Superior temporal gyrus (tissue), 1 donor: Measurements from ENCODE around the gene PTPRM.
"Not testable (repeated sequence)": the region's sequence is repeated elsewhere in the genome, so short reads cannot be mapped to it uniquely, and the experiment has no call there.

Experiments
- DNase-seq: peaks from one replicate; pipeline ENCODE4 v3.0.0-alpha.2; 2016; ENCODE audit errors: extremely low spot score

The PTPRM gene

DNA sequence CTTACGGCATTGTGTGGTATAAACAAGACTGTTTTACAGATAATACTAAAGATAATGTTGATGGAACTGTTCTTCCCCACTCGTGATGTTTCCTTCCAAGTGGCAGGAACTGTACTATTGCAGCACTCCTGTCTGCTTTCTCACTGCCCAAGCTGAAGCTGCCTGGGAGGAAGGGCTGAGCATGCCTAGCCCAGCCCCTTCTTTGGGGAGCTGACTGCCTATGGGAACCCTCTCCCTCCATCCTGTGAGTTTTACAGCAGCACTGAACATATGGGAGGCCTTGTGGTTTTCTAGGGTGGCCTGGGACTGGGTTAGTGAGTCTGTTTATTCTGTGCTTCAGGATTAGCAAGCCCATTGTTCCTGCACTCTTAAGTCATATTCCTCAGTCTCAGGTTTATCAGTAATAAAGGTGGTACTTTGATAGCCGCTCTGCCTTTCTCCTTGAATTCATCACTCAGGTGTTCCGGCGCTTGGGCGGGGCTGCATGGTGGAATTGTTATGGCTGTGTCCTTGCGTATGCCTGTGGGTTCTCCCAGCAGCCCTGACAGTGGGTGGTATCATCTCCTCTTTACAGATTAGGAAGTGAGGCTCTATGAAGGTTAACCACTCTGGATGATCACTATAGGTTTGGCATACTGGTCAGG is 379.7 kb downstream of the PTPRM start:
- DNase-seq, result peak; percentile 75

DNA sequence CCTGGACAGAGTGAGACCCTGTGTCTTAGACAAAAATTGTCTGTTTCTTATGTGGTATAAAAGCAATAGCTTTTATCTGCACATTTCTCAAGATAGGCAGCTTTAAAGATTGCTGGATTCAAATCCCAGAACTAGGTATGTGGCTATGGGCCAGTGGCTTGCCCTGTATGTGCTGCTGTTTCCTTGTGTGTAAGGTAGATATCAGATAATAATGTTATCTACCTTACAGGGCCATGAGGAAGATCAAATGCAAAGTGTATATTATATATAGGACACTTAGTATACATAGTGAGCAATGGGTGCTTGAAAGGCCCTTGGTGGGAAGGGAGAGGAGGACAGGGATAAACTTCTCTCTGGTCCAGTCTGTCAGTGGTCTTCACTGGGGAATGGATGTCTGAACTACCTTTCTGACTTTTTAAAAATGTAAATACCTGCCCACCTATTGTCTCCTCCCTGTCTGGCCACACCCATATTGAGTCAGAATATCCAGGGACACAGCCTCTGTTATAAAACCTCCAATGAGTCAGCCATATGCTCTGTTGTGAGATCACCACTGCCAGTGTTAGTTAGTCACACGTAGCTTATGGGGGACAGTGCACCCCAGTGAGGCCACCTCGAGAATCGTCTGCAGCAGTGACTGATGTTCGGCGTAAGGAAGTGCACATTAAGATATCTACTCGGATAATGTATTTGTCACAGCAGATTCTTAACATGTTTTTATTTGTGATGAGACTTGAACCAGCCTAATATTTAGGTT is 383.4 kb downstream of the PTPRM start:
- DNase-seq, result no peak

DNA sequence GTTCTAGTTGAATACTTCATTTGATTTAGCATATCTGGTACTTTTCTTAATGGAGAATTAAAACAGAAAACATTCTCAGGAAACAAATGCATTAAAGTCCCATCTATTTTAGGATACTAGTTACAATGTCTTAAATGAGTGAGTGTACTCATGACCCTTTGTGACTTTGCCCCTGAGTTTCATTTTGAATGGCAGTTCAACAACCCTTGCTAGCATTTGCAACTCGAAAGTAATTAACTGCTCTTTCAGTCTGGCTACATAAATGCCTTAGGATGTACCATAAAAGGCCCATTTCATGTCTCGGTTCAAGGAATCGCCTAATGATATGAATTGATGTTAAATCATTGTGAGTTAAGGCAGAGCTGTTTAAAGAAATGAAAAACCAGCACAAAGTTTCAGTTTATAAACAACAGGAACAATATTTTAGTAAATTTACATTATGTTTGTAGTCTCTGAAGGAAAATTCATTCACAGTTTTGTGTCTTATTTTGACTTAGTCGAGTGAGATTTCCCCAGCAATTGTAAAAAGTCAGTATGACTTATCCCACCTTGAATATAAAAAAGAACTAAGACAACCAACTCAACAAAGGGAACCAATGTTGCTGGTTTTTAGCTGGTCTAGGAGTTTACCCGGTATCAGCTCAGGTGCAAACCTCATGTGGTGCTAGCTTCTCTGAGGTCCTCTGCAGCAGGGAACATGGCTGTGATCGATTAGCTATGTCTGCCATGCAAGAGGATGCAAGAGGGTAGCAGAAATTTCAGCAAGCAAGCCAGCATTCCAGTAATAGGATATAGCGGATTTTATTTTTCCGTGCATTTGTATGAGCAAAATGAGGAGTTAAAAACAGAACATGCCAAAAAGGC is 386.2 kb downstream of the PTPRM start:
- DNase-seq, result no peak

DNA sequence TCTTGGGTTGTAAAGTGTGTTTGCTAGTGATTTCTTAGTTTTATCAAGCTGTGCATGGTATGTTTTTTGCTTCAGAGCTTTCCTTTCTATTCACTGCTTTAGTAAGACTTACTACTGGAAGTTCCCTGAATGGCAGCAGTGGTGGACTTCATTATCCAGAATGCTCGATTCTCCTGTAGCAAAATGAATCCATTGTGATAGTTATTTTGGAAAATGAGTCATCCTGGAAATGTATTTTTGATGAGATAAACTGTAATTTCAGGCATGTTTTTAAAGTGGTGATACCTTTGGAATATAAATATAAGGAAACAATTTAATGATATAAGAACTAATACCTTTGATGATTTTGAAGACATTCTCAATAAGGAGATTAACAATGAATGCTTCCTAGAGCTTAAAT is 387.1 kb downstream of the PTPRM start:
- DNase-seq, result no peak

DNA sequence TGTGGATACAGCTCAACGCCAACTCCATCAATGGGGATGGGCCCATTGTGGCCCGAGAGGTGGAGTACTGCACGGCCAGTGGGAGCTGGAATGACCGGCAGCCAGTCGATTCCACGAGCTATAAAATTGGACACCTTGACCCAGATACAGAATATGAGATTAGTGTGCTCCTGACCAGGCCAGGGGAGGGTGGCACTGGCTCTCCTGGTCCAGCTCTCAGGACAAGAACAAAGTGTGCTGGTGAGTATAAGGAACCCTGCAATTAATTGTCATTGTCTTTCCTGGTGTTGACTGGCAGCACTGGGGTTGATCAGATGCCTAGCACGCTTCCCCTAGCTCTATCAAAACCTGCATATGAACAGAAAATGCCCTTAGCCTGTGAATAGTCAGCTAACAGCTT is 388.1 kb downstream of the PTPRM start:
- no peak for DNase-seq

DNA sequence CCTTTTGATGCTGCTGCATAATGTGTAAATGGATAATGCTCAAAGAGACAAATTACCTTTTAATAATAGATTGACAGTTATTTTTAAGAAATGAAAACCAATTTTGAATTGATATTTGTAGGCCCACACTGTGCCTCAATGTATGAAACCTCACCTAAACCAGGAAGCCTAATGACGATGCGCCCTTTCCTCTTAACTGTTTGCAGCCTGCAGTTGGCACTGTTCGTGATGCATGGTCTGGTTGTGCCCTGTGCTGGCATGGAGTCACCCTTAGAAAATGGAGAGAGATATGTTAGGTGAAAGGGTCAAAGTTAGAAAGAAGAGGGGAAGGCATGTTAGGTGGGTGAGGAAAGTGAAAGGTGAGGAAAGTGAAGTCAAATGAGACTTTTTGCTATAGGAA is 390.2 kb downstream of the PTPRM start:
- no peak for DNase-seq

DNA sequence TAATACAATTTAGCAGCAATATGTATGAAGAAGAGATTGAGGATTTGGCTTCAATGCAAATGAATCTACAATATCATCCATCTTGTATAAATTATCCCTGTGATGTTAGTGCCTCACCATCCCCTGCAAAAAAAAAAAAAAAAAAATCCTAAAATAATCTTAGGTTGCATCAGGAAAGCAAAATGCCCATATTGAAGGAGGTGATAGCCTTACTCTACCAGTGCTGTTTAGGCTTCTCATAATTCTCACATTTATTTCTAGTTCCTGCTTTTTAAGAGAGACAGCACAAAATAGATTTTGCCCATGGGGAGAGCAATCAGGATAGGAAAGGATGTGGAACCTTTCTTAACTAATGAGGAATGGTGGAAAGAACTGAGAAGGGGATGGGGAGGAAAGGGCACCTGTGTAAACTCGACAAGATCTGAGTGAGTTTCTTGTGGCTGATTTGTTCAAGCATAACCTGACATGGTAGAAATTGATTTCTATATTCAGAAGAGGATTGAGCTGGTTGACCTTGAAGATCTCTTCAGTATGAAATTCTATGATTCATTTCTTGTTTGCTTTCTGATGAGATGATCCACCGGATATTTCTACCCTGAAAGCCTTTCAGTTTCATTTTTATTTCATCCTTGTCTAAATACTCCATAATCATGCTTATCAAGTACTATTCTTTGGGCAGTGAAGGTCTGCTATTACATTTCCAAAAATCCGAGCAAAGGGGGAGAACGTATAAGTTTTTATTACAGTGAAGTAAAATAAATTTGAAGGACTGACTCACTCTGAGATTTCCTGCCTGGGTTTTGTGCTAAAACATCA is 391.2 kb downstream of the PTPRM start:
- DNase-seq, result no peak

DNA sequence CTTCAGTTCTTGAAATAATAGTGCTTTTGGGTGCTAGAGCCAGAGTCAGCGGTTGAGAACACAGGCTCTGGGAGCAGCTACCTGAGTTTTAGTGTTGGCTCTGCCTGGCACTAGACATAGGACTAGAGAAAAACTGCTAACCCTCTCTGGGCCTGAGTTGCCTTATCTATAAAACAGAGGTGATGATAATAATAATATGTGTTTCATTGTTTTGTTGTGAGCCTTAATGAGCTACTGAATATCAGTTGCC is 391.7 kb downstream of the PTPRM start:
- no peak for DNase-seq

DNA sequence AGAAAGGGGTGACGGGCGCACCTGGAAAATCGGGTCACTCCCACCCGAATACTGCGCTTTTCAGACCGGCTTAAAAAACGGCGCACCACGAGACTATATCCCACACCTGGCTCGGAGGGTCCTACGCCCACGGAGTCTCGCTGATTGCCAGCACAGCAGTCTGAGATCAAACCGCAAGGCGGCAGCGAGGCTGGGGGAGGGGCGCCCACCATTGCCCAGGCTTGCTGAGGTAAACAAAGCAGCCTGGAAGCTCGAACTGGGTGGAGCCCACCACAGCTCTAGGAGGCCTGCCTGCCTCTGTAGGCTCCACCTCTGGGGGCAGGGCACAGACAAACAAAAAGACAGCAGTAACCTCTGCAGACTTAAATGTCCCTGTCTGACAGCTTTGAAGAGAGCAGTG is 399.6 kb downstream of the PTPRM start:
- DNase-seq, result not testable (repeated sequence)

DNA sequence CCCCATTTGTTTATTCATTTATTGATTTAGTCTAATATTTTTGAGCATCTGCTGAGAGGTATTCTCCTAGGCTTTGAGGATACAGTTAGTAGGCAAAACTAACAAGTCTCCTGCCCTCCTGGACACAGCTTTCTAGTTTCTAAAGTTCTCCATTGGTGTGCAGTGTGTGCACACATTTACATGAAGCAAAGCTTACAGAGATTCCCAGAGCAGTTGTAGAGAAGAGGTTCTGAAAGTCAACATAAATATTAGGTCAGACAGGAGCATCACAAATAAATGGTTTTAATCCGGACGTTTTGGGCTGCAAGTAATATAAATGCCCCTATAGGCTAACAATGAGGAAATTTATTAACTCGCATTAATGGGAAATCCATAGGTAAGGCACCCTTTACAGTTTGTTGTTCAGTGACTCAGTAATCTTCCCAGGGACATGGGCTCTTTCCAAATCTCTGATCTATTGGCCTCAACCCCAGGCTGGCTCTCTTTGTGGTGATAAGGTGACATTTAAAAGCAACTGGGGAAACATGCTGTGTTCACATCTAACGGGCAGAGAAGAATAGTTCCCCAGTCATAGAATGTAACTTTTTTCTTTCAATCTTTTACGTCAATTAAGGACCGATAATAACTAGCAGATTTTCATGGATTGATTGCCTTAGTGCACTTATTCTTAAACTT is 407.2 kb downstream of the PTPRM start:
- DNase-seq, result no peak

DNA sequence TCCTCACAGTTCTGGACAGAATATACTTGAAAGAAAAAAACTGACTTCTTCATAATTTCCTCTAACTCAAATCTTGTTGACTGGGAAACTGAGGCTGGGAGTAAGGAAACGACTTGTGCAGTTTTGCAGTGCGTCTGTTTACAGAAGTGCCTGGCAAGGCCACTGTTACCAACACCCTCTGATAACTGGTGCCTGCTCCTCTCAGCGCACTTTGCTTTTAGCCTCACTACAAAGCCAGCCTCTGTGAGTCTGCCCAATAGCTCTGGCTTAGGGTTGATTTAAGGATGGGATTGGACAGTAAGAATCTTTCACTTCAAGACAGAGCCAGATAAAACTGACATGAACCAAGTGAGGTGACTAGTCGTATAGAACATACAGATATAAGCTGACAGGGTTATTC is 410.8 kb downstream of the PTPRM start:
- no peak for DNase-seq

DNA sequence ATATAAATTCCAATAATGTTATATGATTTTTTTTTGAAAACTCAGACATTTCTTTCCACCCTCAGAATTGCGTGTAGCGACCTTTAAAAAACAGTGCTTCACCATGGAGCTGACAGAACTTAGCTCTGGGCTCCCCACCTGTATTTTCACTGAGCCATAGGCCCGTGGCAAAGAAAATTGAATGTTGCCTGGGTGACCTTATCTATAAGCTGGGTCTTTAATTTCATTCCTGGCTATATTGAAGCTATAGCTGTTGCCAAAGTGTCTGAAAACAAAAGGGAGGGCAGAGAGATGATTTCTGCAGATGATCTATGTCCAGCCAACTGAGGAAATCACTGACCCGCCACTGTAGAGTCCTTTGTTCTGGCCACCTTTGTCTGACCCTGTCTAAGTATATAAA is 411.7 kb downstream of the PTPRM start:
- no peak for DNase-seq

DNA sequence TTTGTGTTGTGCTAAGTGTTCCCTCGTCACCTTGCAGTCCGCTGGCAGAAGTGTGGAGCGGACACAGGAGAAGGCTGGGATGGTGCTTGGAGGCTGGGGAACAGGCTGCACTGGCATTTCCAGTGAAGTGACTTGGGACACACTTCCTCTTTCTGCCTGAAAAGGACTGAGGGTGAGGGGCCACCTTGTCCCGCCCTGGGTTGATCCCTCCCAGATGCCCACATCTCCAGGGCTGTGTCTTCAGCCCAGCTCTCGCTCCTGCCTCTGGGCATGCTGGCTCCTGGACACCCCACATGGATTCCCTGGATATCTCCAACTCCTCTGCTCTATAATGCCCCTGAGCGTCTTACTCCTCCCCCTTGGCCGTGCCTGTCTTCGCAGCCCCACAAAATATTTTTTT is 412.6 kb downstream of the PTPRM start:
- no peak for DNase-seq

DNA sequence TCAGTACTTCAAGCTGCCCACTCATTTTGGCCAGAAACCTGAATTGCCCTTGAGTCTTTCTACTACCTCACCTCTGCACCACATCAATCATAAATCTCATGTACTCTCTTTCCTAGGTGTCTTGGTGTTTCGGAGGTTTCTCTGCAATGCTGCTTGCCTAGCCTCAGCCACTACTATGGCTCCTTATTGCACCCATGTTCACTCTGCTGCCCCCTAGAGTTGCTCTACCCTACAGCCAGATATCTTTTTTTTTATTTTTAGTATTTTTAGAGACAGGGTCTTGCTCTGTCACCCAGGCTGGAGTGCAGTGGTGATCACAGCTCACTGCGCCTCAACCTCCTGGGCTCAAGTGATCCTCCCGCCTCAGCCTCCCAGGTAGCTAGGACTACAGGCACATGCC is 413.0 kb downstream of the PTPRM start:
- DNase-seq, result no peak

DNA sequence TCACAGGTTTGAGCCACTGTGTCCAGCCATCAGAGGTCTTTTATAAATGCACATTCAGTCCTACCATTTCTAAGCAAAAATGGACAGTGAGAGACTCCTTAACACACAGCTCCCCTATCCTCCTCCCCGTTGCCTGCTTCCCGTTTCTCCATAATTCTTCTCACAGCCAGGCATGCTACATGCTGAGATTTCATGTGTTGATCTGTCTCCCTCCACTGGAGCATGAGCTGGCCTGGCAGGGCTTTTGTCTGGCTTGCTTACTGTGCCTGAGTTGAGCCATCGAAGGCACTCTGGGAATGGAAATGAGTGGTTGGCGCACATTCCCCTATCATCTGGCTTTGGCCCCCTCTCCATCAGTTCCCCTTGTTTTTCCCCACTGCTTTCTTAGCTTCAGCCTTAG is 413.5 kb downstream of the PTPRM start:
- DNase-seq, result no peak

DNA sequence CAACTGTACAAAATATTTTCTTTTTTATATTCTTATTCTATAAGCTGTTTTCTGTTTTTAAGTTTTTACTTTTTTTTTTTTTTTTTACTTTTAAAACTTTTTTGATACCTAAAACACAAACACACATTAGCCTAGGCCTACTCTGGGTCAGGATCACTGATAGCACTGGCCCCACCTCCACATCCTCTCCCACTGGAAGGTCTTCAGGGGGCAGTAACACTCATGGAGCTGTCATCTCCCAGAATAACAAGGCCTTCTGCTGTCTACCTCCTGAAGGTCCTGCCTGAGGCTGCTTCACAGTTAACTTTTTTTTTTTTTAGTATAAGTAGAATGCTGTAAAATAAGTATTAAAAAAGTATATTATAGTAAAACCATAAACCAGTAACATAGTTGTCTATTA is 415.1 kb downstream of the PTPRM start:
- DNase-seq, result no peak

DNA sequence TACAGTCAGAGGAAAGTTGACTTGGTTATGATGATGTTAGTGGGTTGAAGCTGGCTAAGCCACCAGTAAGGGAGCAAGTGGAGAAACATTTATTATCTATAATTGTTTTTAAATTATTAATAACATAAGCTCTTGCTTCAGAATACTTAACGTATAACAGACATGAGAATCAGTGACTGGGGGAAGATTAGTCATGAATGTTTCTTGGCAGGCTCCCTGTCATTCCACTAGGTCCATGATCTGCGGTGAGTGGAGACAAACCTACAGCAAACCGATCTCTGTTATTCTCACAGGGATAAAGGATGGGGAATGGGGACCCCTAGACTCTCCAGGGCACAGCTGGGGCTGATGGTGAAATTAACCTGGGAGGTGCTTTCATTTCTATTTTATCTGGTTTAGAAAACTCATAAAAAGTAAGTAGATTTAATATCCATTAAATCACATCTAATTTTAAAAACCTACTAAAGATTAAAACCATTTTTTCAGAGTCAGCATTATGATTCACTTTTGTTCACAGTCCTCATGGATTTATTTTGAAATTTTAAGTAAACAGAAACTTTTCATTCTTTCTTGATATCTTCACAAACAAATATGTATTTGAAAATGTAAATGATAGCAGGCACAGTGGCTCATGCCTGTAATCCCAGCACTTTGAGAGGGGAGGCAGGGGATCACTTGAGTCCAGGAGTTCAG is 420.3 kb downstream of the PTPRM start:
- DNase-seq, result no peak

DNA sequence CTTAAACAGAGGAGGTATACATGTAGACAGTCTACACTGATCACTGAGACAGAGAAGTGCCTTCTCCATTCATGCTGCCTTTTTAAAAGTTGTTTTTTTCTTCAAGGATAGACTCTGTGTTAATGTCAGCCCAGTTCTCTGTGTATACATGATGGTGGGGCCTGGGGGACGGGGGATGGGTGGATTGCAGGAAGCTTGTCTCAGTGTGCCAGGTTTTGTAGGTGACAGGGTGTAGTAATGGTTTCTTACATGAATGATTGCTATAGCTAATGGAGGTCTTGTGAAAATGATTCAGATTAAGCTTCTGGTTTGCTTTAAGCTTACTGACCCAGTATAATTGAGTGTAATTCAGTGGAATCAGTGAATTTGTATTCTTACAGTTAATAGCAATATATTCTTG is 423.6 kb downstream of the PTPRM start:
- DNase-seq, result no peak

DNA sequence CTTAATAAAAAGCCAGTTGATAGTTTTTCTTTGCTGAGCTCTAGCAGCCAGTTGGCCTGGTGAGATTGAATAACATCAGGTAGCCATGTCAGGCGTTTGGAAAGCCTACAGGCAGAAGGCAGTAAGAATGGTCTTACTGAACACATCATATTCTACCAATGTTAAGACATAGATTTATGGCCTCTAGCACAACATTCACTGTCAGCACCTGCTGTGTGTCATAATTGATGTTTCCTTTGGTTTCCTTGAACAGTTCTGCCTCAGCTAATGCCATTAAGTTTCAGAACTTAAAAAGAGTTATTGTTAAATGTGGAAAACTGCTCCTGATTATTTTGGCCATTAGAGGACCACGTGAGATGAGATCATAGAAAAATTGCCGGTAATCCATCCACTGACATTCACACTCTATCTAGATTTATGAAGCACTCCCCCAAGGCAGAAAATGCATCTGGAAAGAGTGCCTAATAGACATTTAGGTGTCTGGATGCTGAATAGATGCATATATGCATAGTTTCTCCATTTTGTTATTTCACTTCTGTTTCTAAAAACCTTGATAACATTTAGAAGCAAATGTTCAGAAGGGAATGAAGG is 434.7 kb downstream of the PTPRM start:
- no peak for DNase-seq

DNA sequence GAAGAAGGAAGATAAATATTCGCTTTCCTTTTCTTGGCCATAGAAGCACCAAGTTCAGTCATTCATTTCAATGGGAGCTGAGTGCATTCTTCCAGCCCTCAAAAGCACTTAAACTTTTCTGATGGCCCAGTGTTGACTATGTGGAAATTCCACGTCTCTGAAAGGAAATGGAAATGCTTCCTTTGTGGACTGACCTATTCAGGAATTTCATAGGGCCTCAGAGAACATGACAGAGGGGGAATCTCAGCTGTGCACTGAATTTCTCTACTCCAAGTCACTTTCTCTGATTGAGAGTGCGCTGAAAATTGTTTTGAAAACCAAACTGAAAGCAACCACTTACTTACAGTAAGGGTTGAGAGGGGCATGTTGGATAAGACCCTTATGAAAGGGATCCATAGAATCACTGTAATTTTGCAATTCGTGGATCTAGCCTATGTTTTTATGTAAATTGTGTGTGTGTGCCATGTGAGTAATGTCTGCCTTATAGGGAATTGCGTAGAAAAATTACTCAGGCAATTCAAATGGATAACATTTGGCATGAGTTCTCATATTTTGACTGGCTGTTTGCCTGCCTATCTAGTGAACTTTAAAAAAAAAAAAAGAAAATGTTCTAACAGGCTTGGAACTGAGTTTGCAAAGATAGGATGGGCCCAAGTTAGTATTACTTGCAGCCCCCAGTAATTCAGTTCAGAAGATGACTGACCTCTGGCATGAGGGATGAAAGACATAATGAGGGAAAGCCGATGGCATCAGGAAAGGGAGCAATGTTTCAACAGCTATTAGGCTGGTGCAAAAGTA is 437.0 kb downstream of the PTPRM start:
- no peak for DNase-seq
